Lung (tissue), 12 donors: ENCODE data around the gene TRIP6. TPM values are rescaled to one million over a fixed set of nuclear protein-coding genes. Genes with fewer than 3 reads are reported as not detected.
"Not testable (repeated sequence)": the region's sequence is repeated elsewhere in the genome, so short reads cannot be mapped to it uniquely, and the experiment has no call there.

Source experiments
- ATAC-seq: fragments of 200-7000 bp; cut with Tn5 transposase; one replicate; pipeline ENCODE4 v1.9.1; 2020; ENCODE audit warnings: moderate number of reproducible peaks; ENCODE audit not compliant: insufficient read depth, low FRiP score
- DNase-seq, 3 donors: peaks; one replicate each; pipeline ENCODE4 v3.0.0-alpha.2; 2013 to 2017
- H3K27ac ChIP-seq, 2 donors: one replicate each; pipeline ENCODE4 v1.5.1; 2013; ENCODE audit warnings: mild to moderate bottlenecking in 2 of 2, moderate library complexity in 2 of 2, control low read depth in 1 of 2, inconsistent platforms in 1 of 2, low read depth in 1 of 2, low read length in 1 of 2
- H3K27me3 ChIP-seq, 3 donors: one replicate each; pipeline ENCODE4 v1.5.1; 2013; ENCODE audit warnings: low read length in 2 of 3; ENCODE audit not compliant: control insufficient read depth in 3 of 3, insufficient read depth in 3 of 3
- H3K36me3 ChIP-seq, 4 donors: one replicate each; pipeline ENCODE4 v1.5.1; 2013; ENCODE audit warnings: low read length in 4 of 4, mild to moderate bottlenecking in 1 of 4, moderate library complexity in 1 of 4; ENCODE audit not compliant: control insufficient read depth in 4 of 4, insufficient read depth in 4 of 4
- H3K4me1 ChIP-seq, 5 donors: one replicate each; pipeline ENCODE4 v1.5.1; 2013; ENCODE audit warnings: low read length in 5 of 5, mild to moderate bottlenecking in 2 of 5, moderate library complexity in 1 of 5; ENCODE audit not compliant: control insufficient read depth in 5 of 5, insufficient read depth in 5 of 5
- H3K4me3 ChIP-seq: one replicate; pipeline ENCODE4 v1.5.1; 2013; ENCODE audit warnings: mild to moderate bottlenecking, control low read depth, moderate library complexity
- H3K9ac ChIP-seq, 2 donors: one replicate each; pipeline ENCODE4 v1.5.1; 2013; ENCODE audit warnings: low read length in 2 of 2, control low read depth in 1 of 2; ENCODE audit not compliant: insufficient read depth in 1 of 2
- H3K9me3 ChIP-seq, 4 donors: one replicate each; pipeline ENCODE4 v1.5.1; 2013; ENCODE audit warnings: low read length in 3 of 4, mild to moderate bottlenecking in 1 of 4, moderate library complexity in 1 of 4; ENCODE audit not compliant: control insufficient read depth in 4 of 4, insufficient read depth in 3 of 4
- WGBS, 2 donors: extraction: QIAGEN DNeasy Blood & Tissue Kit; methylation state at CpG; one replicate each; pipeline ENCODE4 v1.1.7; 2013; 5-methylcytosine and 5-hydroxymethylcytosine counted together
- polyA plus RNA-seq, 2 donors: library from polyadenylated mRNA; stranded (reverse); fragments of 200-250 nt; gene quantifications; one replicate each; pipeline ENCODE4 v1.2.1, GENCODE V29; 2013
- total RNA-seq, 2 donors: library from RNA; depleted of rRNA in 1 of 2; stranded (reverse); fragments of >200 nt in 1 of 2; gene quantifications; one replicate each; pipeline ENCODE4 v1.2.1, GENCODE V29; 2014 to 2021
- TF ChIP-seq, protein P1 (sequence below): IDR thresholded peaks from 2 replicates; pipeline ENCODE4 v1.5.1; 2012; ENCODE audit warnings: mild to moderate bottlenecking; ENCODE audit errors: control extremely low read depth, extremely low read depth
- donor health status: control.
- donor health status: control.
- donor health status: Bipolar disorder and iron deficiency.
- donor health status: healthy.
- donor health status: DM: yes; HTN: yes; CAD: no.

TRIP6 gene
- total and polyA plus RNA-seq, 4 donors: 41.4 to 81.8 (median 52.3) TPM

DNA sequence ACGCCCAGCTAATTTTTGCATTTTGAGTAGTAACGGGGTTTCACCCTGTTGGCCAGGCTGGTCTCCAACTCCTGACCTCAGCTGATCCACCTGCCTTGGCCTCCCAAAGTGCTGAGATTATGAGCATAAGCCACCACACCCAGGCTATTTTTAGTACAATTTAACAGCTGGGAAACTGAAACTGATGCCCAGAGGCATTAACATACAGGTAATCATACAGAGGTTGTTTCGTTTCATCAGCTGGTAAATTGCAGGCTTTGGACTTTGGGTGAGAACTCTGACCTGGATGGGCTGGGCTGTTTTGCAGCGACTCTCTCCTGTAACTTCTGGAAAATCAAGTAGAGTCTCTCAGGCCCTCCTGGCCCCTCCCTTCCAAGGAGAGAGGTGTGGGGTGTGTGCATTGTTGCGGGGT, 34.7 kb downstream of the TRIP6 start:
- no peak for ATAC-seq
- no peak overlapping the region for H3K9ac ChIP-seq
- TF ChIP-seq, protein P1, sequence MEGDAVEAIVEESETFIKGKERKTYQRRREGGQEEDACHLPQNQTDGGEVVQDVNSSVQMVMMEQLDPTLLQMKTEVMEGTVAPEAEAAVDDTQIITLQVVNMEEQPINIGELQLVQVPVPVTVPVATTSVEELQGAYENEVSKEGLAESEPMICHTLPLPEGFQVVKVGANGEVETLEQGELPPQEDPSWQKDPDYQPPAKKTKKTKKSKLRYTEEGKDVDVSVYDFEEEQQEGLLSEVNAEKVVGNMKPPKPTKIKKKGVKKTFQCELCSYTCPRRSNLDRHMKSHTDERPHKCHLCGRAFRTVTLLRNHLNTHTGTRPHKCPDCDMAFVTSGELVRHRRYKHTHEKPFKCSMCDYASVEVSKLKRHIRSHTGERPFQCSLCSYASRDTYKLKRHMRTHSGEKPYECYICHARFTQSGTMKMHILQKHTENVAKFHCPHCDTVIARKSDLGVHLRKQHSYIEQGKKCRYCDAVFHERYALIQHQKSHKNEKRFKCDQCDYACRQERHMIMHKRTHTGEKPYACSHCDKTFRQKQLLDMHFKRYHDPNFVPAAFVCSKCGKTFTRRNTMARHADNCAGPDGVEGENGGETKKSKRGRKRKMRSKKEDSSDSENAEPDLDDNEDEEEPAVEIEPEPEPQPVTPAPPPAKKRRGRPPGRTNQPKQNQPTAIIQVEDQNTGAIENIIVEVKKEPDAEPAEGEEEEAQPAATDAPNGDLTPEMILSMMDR: no peak
- peaks cover 0 to 10% (median 9%) of the 10 kb centered on the region in 3 donors for H3K27me3 ChIP-seq
- H3K27ac ChIP-seq: no peak overlapping the region
- H3K9me3 ChIP-seq: peaks cover 0 to 2% (median 0%) of the 10 kb centered on the region in 4 donors
- H3K36me3 ChIP-seq: no peaks in the 10 kb centered on the region
- DNase-seq: no peak
- no peak overlapping the region for H3K4me3 ChIP-seq
- no peaks in the 10 kb centered on the region for H3K4me1 ChIP-seq
- 77 to 84% methylated on average over 5 of the region's 5 CpGs for WGBS, 2 donors

DNA sequence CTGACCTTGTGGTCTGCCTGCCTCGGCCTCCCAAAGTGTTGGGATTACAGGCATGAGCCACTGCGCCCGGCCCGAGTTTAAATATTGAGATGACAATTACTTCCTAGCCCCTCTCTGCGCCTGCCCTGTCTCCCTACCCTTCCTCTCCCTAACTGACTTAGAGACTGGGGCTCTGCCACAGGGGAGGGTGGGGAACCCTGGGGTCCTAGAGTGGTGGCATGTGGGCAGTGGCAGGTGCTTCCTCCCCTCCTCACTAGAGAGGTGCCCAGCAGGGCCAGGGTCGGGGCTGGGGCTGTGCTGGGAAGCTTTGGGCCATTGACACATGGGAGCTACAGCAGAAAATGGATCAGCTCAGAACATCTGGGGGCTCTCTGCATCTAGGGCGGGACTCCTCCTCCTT, 35.5 kb downstream of the TRIP6 start:
- peaks cover 0 to 5% (median 3%) of the 10 kb centered on the region in 3 donors for H3K27me3 ChIP-seq
- H3K36me3 ChIP-seq: no peaks in the 10 kb centered on the region
- H3K4me1 ChIP-seq: no peaks in the 10 kb centered on the region
- peaks cover 0 to 2% (median 0%) of the 10 kb centered on the region in 4 donors for H3K9me3 ChIP-seq
- H3K4me3 ChIP-seq: no peak overlapping the region
- TF ChIP-seq, protein P1: no peak
- no peak for ATAC-seq
- no peak overlapping the region for H3K9ac ChIP-seq
- DNase-seq: no peak
- H3K27ac ChIP-seq: no peak overlapping the region
- WGBS, 2 donors: 82 to 94% methylated on average over 6 to 7 of the region's 7 CpGs

DNA sequence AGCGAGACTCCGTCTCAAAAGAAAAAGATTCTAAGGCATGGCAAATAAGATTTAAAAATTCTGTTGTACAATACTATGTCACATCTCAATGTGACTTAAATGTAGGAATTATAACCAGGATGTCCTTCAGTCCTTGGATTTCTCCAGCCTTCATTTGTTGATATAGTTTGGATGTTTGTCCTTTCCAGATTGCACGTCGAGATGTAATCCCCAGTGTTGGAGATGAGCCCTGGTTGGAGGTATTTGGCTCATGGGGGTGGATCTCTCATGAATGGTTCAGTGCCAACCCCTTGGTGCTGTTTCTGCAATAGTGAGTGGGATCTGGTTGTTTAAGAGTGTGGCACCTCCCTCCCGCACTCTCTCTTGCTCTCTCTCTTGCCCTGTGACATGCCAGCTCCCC, 41.3 kb downstream of the TRIP6 start:
- Histone ChIP-seq H3K4me3 (no peak overlapping the region), H3K27ac (no peak overlapping the region), H3K27me3 (no peaks in the 10 kb centered on the region), H3K36me3 (no peaks in the 10 kb centered on the region), H3K9me3 (peaks cover 0 to 5% (median 0%) of the 10 kb centered on the region in 4 donors), H3K4me1 (no peaks in the 10 kb centered on the region), H3K9ac (no peak overlapping the region)
- ATAC-seq (no peak), DNase-seq (no peak)
- WGBS, 2 donors: 96% methylated on average over 5 of the region's 5 CpGs
- TF ChIP-seq, protein P1: no peak

DNA sequence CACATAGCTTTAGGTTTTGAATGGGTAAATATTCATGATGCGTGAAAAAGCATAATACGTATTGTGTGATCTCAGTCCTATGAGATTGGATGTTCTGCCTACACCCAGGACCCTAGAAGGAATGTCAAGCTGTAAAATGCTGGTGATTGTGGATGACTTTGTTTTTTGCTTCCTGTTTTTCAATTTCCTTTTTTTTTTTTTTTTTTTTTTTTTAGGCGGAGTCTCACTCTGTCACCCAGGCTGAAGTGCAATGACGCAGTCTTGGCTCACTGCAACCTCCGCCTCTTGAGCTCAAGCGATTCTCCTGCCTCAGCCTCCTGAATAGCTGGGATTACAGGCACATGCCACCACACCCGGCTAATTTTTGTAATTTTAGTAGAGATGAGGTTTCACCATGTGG, 43.3 kb downstream of the TRIP6 start:
- not testable (repeated sequence) for DNase-seq, H3K9me3 ChIP-seq, H3K27ac ChIP-seq, H3K9ac ChIP-seq, H3K27me3 ChIP-seq, ATAC-seq, H3K4me3 ChIP-seq, H3K36me3 ChIP-seq, H3K4me1 ChIP-seq
- WGBS, 2 donors: 47 to 71% methylated on average over 6 to 7 of the region's 7 CpGs
